Glutamatergic neuron (in vitro differentiated cells): Measurements from ENCODE around the gene ANTXR1. TPM values are rescaled to one million over a fixed set of nuclear protein-coding genes. Genes with fewer than 3 reads are reported as not detected.

ENCODE experiments used
- DNase-seq: peaks from one replicate; pipeline ENCODE4 v3.0.0; 2022
- H3K27ac Mint-ChIP-seq: one replicate; pipeline ENCODE4 v1.8.0; 2020; ENCODE audit warnings: mild to moderate bottlenecking, mixed read lengths, inconsistent platforms; ENCODE audit not compliant: unreplicated experiment
- H3K27me3 Mint-ChIP-seq: one replicate; pipeline ENCODE4 v1.8.0; 2020; ENCODE audit warnings: mild to moderate bottlenecking, moderate library complexity, mixed read lengths, inconsistent platforms; ENCODE audit not compliant: unreplicated experiment
- H3K36me3 Mint-ChIP-seq: one replicate; pipeline ENCODE4 v1.8.0; 2020; ENCODE audit warnings: mild to moderate bottlenecking, mixed read lengths, inconsistent platforms; ENCODE audit not compliant: unreplicated experiment
- H3K4me1 Mint-ChIP-seq: one replicate; pipeline ENCODE4 v1.8.0; 2020; ENCODE audit warnings: mild to moderate bottlenecking, low read depth, mixed read lengths, inconsistent platforms; ENCODE audit not compliant: unreplicated experiment
- H3K4me3 Mint-ChIP-seq: one replicate; pipeline ENCODE4 v1.8.0; 2020; ENCODE audit warnings: mild to moderate bottlenecking, mixed read lengths, inconsistent platforms; ENCODE audit not compliant: unreplicated experiment
- H3K9me3 Mint-ChIP-seq: one replicate; pipeline ENCODE4 v1.8.0; 2020; ENCODE audit warnings: mild to moderate bottlenecking, moderate library complexity, mixed read lengths, inconsistent platforms; ENCODE audit not compliant: unreplicated experiment
- total RNA-seq: library from RNA; stranded (reverse); fragmentation: NEBNext Ultra II Directional; extraction: Animal tissue kit (Norgen Biotek cat#: 25700); gene quantifications from one replicate; pipeline ENCODE4 v1.2.1, GENCODE V29; 2021; ENCODE audit not compliant: unreplicated experiment
- TF ChIP-seq, protein P1 (sequence below): fragments of 200-600 bp; sonication (generic); IDR thresholded peaks from one replicate; pipeline ENCODE4 v1.5.0; 2021; ENCODE audit not compliant: partially characterized antibody, unreplicated experiment

ANTXR1 gene
- total RNA-seq, 1 donor from 2014 or later = 26.7 TPM

DNA sequence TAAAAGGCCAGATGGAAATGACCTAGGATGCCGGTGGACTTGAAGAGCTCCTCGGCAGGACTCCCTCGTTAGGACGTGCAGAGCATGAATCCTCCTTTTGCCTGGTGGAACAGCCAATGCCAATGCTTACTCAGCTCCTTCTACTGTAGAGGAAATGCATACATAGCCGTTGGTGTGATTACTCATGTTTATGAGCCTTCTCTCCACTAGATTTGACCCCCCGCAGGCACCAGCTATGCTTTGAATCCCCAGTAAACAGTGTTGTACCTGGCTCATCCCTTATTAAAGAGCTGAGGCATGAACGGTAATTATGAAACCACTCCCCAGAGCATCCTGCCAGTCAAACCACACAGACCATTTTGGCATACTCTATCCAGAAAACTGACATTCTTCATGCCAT is 172.8 kb downstream of the ANTXR1 start:
- Mint-ChIP-seq H3K36me3 (peaks cover 13% of the 10 kb centered on the region), H3K27ac (no peak overlapping the region), H3K4me1 (peaks cover 3% of the 10 kb centered on the region), H3K27me3 (peaks cover 2% of the 10 kb centered on the region), H3K4me3 (no peak overlapping the region), H3K9me3 (no peaks in the 10 kb centered on the region)
- DNase-seq = no peak
- TF ChIP-seq, protein P1, sequence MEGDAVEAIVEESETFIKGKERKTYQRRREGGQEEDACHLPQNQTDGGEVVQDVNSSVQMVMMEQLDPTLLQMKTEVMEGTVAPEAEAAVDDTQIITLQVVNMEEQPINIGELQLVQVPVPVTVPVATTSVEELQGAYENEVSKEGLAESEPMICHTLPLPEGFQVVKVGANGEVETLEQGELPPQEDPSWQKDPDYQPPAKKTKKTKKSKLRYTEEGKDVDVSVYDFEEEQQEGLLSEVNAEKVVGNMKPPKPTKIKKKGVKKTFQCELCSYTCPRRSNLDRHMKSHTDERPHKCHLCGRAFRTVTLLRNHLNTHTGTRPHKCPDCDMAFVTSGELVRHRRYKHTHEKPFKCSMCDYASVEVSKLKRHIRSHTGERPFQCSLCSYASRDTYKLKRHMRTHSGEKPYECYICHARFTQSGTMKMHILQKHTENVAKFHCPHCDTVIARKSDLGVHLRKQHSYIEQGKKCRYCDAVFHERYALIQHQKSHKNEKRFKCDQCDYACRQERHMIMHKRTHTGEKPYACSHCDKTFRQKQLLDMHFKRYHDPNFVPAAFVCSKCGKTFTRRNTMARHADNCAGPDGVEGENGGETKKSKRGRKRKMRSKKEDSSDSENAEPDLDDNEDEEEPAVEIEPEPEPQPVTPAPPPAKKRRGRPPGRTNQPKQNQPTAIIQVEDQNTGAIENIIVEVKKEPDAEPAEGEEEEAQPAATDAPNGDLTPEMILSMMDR = no peak

DNA sequence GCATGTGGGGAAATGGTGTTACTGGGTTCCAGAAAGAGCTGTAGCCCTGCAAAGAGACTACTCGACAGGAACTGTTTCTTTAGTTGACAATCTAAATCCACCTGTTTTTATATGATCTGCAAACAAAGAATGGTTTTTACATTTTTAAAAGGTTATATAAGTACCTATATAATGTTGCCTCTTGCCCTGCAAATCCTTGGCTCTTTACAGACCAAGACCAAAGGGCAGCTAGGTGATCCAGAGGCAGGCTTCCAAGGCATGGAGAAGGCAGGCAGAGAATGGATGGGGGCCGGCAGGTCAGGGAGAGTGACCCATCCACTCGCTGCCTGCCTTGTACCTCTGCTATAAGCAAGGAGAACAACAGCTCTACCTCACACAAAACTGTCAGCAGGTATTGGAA is 173.6 kb downstream of the ANTXR1 start:
- Mint-ChIP-seq H3K36me3 (peaks cover 8% of the 10 kb centered on the region), H3K27ac (no peak overlapping the region), H3K4me1 (peaks cover 9% of the 10 kb centered on the region), H3K4me3 (no peak overlapping the region), H3K27me3 (peaks cover 2% of the 10 kb centered on the region), H3K9me3 (no peaks in the 10 kb centered on the region)
- no peak for DNase-seq
- TF ChIP-seq, protein P1 = no peak

DNA sequence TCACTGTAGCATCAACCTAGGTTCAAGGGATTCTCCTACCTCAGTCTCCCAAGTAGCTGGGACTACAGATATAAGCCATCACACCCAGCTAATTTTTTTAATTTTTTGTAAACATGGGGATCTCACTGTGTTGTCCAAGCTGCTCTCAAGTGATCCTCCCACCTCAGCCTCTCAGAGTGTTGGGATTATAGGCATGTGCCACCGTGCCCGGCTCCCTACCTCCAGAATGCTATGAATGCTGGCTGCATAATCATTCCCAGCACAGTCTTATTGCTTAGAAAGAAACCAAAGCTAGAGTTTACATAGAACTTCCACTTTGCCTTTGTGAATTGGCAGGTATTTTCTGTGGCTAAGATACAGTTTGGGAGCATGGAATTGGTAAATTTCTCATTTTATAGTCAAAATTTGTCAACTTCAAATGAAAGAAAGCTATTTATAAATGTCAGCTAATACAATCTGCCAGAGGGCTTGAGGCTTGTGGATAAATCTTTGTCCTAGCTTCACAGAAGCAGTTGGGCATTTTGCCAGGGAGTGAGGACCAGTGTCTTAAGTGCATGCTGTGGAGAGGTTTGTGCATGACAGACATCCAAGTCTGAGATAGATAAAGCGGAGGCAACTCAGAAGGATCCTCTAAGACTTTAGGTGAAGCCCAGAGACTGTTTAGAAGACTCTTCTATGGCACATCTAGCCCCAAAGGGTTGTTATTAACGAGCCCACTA is 175.4 kb downstream of the ANTXR1 start:
- Mint-ChIP-seq H3K27ac (no peak overlapping the region), H3K27me3 (no peaks in the 10 kb centered on the region), H3K9me3 (peaks cover 1% of the 10 kb centered on the region), H3K4me3 (no peak overlapping the region), H3K4me1 (peaks cover 12% of the 10 kb centered on the region), H3K36me3 (peaks cover 5% of the 10 kb centered on the region)
- TF ChIP-seq, protein P1 = no peak
- no peak for DNase-seq

DNA sequence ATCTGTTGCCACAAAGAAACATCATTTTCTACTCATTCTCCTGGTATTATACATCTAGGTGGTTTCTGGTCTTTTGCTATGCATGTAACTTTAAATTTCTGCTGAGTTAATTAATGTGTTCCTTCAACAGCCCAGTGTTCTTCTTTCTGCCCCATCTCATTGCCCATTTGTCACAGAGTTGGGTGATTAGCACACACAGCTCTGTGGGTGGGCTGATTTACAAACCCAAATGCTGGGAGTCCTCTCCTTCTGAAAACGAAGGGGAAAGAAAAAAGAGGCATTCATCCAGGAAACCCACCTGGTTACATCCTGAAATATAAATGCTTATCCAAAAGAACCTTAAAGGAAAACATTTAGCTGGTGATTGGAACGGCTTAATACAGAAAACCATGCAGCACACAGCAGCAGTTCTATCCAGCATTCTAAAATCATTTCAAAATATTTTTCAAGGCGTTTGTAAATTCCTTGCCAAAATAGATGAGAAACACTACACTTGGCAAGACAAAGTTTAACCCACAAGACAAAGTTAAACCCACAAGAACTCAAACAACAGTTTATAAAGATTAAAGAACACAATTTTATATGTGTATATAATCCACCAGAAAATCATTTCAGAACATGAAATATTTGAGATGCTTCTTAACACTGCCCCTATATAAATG is 177.9 kb downstream of the ANTXR1 start:
- Mint-ChIP-seq H3K9me3 (peaks cover 1% of the 10 kb centered on the region), H3K27me3 (no peaks in the 10 kb centered on the region)
- no peak for DNase-seq

DNA sequence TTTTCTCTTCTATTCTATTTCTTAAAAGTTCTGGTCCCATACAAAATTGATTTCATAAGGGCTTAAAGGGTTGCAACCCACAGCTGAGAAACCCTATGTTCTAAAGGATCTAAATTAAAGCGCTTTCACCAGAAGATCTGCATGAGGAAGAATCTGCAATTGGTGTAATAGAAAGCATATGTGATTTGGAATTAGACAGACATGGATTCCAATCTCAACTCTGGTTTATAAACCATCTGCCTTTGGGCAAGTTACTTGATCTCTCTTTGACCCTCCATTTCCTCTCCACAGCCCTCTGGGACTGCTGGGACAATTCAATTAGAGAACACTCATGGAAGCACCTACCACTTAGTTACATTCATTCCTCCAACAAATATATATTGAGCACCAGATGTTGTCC is 178.7 kb downstream of the ANTXR1 start:
- Mint-ChIP-seq H3K36me3 (peaks cover 4% of the 10 kb centered on the region), H3K4me3 (no peak overlapping the region), H3K9me3 (peaks cover 1% of the 10 kb centered on the region), H3K27ac (no peak overlapping the region), H3K27me3 (peaks cover under 1% of the 10 kb centered on the region), H3K4me1 (peaks cover 12% of the 10 kb centered on the region)
- TF ChIP-seq, protein P1 = no peak
- DNase-seq = no peak

More for the DNA sequence above, 177.9 kb downstream of the ANTXR1 start:
- H3K4me1 Mint-ChIP-seq = peaks cover 12% of the 10 kb centered on the region
- no peak overlapping the region for H3K4me3 Mint-ChIP-seq
- no peak overlapping the region for H3K27ac Mint-ChIP-seq
- TF ChIP-seq, protein P1 = no peak
- peaks cover 6% of the 10 kb centered on the region for H3K36me3 Mint-ChIP-seq
